H7 (cell line): Measurements from ENCODE around the gene ARID4B. TPM values are rescaled to one million over a fixed set of nuclear protein-coding genes. Genes with fewer than 3 reads are reported as not detected.
"Not testable (repeated sequence)": the region's sequence is repeated elsewhere in the genome, so short reads cannot be mapped to it uniquely, and the experiment has no call there.

Experiments
- DNase-seq: peaks from one replicate; pipeline ENCODE4 v3.0.0; 2012
- H3K27me3 ChIP-seq: 2 replicates; pipeline ENCODE4 v1.6.0; 2011; ENCODE audit warnings: mild to moderate bottlenecking, low read length; ENCODE audit not compliant: control insufficient read depth, insufficient read depth
- H3K36me3 ChIP-seq: replicated peaks from 2 replicates; pipeline ENCODE4 v1.5.1; 2011; ENCODE audit warnings: low read length; ENCODE audit not compliant: control insufficient read depth, insufficient read depth
- H3K4me3 ChIP-seq: 2 replicates; pipeline ENCODE4 v1.5.1; 2011; ENCODE audit warnings: low read depth, mild to moderate bottlenecking, control low read depth, low read length, moderate library complexity; ENCODE audit not compliant: insufficient read depth
- total RNA-seq: library from RNA; depleted of rRNA; stranded (reverse); fragments of >200 nt; shearing (Covaris generic); gene quantifications from 2 replicates; pipeline ENCODE4 v1.2.3, GENCODE V29; 2014

Gene ARID4B
- total RNA-seq, 1 experiment from 2014 or later, result 16.0 TPM

DNA sequence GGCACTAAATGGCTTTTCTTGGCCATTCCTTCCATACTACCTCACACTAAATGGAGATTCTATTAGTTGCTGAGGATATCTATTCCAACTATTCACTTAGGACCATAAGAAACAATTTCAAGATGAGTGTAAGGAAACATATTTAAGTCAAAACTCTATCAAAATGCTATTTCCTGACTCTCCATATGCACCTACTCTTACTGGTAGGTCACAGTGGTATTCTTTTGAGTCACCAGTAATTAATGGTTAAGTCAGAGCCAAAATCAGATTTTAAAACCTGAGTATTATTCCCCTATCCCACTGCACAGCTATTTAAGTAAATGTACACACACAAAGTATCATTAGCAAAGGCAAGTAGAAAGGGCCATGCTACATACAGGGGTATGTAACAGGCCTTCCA lies 50.3 kb downstream of the ARID4B start:
- Histone ChIP-seq H3K4me3 (no peak overlapping the region), H3K36me3 (no peaks in the 10 kb centered on the region)
- no peak for DNase-seq

GRCh38 chr1:235275836-235276235 lies 52.1 kb downstream of the ARID4B start:
- H3K27me3 ChIP-seq, result no peaks in the 10 kb centered on the region
- H3K36me3 ChIP-seq, result no peaks in the 10 kb centered on the region
- no peak overlapping the region for H3K4me3 ChIP-seq
- DNase-seq, result no peak

More for the DNA sequence above, 50.3 kb downstream of the ARID4B start:
- no peaks in the 10 kb centered on the region for H3K27me3 ChIP-seq

GRCh38 chr1:235275223-235275622 lies 52.8 kb downstream of the ARID4B start:
- Histone ChIP-seq H3K36me3 (no peaks in the 10 kb centered on the region), H3K4me3 (no peak overlapping the region), H3K27me3 (no peaks in the 10 kb centered on the region)
- no peak for DNase-seq

- Histone ChIP-seq H3K27me3 (no peaks in the 10 kb centered on the region), H3K36me3 (no peaks in the 10 kb centered on the region), H3K4me3 (no peak overlapping the region)
- no peak for DNase-seq
Observed at GRCh38 chr1:235272851-235273250, 55.1 kb downstream of the ARID4B start.

DNA sequence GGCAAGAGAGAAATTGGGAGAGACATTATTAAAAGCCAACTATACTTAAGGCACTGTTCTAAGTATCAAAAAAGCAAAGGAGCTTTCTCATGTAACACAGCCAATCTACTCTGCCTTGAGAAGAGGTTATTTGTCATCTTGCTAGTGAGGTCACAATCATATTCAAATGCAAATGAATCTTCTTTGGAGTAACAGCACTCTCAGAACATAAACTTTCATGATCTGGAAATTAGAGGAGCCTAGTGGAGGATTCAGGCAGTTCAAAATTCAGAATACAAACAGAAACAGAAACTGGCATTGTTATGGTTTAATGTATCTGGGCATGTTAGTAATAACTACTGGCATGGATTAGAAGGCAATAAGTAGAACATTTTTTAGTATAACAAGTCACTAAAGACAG lies 57.4 kb downstream of the ARID4B start:
- Histone ChIP-seq H3K27me3 (no peaks in the 10 kb centered on the region), H3K4me3 (no peak overlapping the region)
- peak; percentile 36 for DNase-seq

DNA sequence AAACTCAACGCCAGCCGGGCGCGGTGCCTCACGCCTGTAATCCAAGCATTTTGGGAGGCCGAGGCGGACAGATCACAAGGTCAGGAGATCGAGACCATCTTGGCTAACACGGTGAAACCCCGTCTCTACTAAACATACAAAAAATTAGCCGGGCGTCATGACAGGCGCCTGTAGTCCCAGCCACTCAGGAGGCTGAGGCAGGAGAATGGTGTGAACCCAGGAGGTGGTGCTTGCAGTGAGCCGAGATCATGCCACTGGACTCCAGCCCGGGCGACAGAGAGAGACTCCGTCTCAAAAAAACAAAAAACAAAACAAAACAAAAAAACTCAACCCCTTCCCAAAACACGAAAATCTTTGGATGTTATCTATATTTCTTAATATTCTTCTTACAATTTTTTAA lies 58.0 kb downstream of the ARID4B start:
- not testable (repeated sequence) for H3K4me3 ChIP-seq, H3K36me3 ChIP-seq, H3K27me3 ChIP-seq, DNase-seq

More for the DNA sequence above, 57.4 kb downstream of the ARID4B start:
- H3K36me3 ChIP-seq, result no peaks in the 10 kb centered on the region

DNA sequence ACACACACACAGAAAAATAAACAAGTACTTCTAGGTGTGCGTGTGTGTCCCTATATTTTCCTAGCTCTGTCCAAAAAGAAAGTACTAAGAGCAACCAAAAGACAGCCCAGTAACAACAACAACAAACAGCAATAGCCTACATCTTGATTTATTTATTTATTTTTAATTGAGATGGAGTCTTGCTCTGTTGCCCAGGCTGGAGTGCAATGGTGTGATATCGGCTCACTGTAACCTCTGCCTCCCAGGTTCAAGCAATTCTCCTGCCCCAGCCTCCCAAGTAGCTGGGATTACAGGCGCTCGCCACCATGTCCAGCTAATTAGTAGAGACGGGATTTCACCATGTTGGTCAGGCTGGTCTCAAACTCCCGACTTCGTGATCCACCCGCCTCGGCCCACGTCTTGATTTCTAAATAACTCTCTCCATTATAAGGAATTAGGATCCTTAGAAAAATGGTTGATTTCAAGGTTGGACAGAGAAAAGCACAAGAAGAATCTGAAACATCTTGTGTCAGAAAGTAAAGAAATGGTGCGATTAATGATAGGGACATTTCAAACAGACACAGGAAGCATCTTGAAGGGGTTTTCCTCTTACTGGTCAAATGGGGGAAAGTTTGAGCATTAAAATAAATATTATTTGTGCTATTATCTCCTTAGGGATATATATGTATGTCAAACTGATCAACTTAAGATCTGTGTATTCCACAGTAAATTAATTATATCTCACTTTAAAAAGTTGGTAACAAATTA lies 59.4 kb downstream of the ARID4B start:
- Histone ChIP-seq H3K27me3 (no peaks in the 10 kb centered on the region), H3K36me3 (no peaks in the 10 kb centered on the region), H3K4me3 (no peak overlapping the region)
- no peak for DNase-seq

- Histone ChIP-seq H3K36me3 (no peaks in the 10 kb centered on the region), H3K27me3 (no peaks in the 10 kb centered on the region), H3K4me3 (no peak overlapping the region)
- DNase-seq, result no peak
Observed at GRCh38 chr1:235266967-235267366, 61.0 kb downstream of the ARID4B start.

GRCh38 chr1:235266325-235266724 lies 61.7 kb downstream of the ARID4B start:
- no peak for DNase-seq
- no peaks in the 10 kb centered on the region for H3K27me3 ChIP-seq
- no peaks in the 10 kb centered on the region for H3K36me3 ChIP-seq
- no peak overlapping the region for H3K4me3 ChIP-seq

DNA sequence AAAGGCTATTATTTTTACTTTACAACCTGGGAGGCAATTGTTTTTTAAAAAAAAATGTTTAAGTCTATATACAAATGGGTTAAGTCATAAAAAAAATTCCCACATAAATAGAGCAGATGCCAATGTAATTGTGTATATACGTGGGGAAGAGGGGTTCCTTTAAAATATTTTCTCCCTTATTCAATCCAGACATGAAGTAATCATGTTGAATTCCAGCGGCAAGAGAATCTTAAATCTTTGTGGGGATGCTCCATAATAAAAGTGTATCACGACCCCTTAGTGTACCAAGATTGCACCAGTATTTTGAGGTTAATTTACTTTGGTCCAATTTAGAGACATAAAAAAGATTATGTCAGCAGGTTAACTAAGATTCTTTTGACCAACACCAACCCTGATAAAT lies 62.1 kb downstream of the ARID4B start:
- no peak overlapping the region for H3K4me3 ChIP-seq
- DNase-seq, result no peak
- no peaks in the 10 kb centered on the region for H3K27me3 ChIP-seq
- no peaks in the 10 kb centered on the region for H3K36me3 ChIP-seq

GRCh38 chr1:235264327-235264726 lies 63.7 kb downstream of the ARID4B start:
- Histone ChIP-seq H3K4me3 (no peak overlapping the region), H3K36me3 (no peaks in the 10 kb centered on the region), H3K27me3 (no peaks in the 10 kb centered on the region)
- DNase-seq, result no peak

GRCh38 chr1:235262539-235262938 lies 65.4 kb downstream of the ARID4B start:
- Histone ChIP-seq H3K4me3 (no peak overlapping the region), H3K27me3 (no peaks in the 10 kb centered on the region), H3K36me3 (no peaks in the 10 kb centered on the region)
- DNase-seq, result no peak

GRCh38 chr1:235261243-235261642 lies 66.7 kb downstream of the ARID4B start:
- Histone ChIP-seq H3K4me3 (no peak overlapping the region), H3K27me3 (no peaks in the 10 kb centered on the region), H3K36me3 (no peaks in the 10 kb centered on the region)
- DNase-seq, result no peak

- Histone ChIP-seq H3K27me3 (no peaks in the 10 kb centered on the region), H3K4me3 (no peak overlapping the region), H3K36me3 (no peaks in the 10 kb centered on the region)
- DNase-seq, result no peak
Observed at GRCh38 chr1:235259133-235259778, 68.7 kb downstream of the ARID4B start.

- not testable (repeated sequence) for H3K4me3 ChIP-seq, H3K36me3 ChIP-seq, H3K27me3 ChIP-seq, DNase-seq
Observed at GRCh38 chr1:235258068-235258467, 69.9 kb downstream of the ARID4B start.
